Endothelial cell (in vitro differentiated cells): Measurements from ENCODE around the gene IL19. TPM values are rescaled to one million over a fixed set of nuclear protein-coding genes. Genes with fewer than 3 reads are reported as not detected.

Experiments
- DNase-seq: peaks from one replicate; pipeline ENCODE4 v3.0.0; 2021; ENCODE audit warnings: low spot score
- H3K27ac Mint-ChIP-seq: one replicate; pipeline ENCODE4 v1.8.0; 2021; ENCODE audit warnings: mixed read lengths, inconsistent platforms; ENCODE audit not compliant: unreplicated experiment
- H3K27me3 Mint-ChIP-seq: one replicate; pipeline ENCODE4 v1.8.0; 2021; ENCODE audit warnings: mild to moderate bottlenecking, moderate library complexity, mixed read lengths, inconsistent platforms; ENCODE audit not compliant: unreplicated experiment
- H3K36me3 Mint-ChIP-seq: one replicate; pipeline ENCODE4 v1.8.0; 2021; ENCODE audit warnings: mild to moderate bottlenecking, low read depth, mixed read lengths, inconsistent platforms; ENCODE audit not compliant: unreplicated experiment
- H3K4me1 Mint-ChIP-seq: one replicate; pipeline ENCODE4 v1.8.0; 2021; ENCODE audit warnings: mild to moderate bottlenecking, mixed read lengths, inconsistent platforms; ENCODE audit not compliant: unreplicated experiment
- H3K4me3 Mint-ChIP-seq: one replicate; pipeline ENCODE4 v1.8.0; 2021; ENCODE audit warnings: mild to moderate bottlenecking, mixed read lengths, inconsistent platforms; ENCODE audit not compliant: unreplicated experiment
- H3K9me3 Mint-ChIP-seq: one replicate; pipeline ENCODE4 v1.8.0; 2021; ENCODE audit warnings: mixed read lengths, inconsistent platforms; ENCODE audit not compliant: unreplicated experiment
- total RNA-seq: library from RNA; stranded (reverse); fragmentation: NEBNext Ultra II Directional; extraction: Animal tissue kit (Norgen Biotek cat#: 25700); gene quantifications from one replicate; pipeline ENCODE4 v1.2.1, GENCODE V29; 2021; ENCODE audit not compliant: unreplicated experiment
- TF ChIP-seq, protein P1 (sequence below): fragments of 200-600 bp; sonication (generic); IDR thresholded peaks from one replicate; pipeline ENCODE4 v1.5.0; 2021; ENCODE audit warnings: antibody characterized with exemption; ENCODE audit not compliant: unreplicated experiment

IL19 gene
- total RNA-seq, 1 donor from 2014 or later: not detected

DNA sequence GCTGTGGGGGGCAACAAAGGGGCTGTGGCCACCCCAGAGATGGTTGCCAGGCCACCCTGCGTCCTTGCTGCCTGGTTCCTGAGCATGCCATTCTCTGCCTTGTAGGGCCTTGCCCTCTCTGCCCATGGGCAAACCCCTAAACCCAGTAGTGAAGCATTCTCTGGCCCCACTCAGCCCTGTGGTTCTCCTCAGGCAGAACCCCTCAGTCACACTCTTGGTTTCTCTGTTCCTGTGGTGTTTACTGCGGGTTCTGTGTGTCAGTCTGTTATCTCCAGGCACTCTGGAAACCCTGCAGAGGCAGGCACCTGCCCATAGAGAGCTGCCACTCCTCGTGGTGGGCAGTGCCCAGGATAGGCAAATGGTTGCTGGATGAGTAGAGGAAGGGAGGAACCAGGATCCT, 41.1 kb upstream of the IL19 start:
- no peak overlapping the region for H3K4me3 Mint-ChIP-seq
- no peak for DNase-seq
- TF ChIP-seq, protein P1, sequence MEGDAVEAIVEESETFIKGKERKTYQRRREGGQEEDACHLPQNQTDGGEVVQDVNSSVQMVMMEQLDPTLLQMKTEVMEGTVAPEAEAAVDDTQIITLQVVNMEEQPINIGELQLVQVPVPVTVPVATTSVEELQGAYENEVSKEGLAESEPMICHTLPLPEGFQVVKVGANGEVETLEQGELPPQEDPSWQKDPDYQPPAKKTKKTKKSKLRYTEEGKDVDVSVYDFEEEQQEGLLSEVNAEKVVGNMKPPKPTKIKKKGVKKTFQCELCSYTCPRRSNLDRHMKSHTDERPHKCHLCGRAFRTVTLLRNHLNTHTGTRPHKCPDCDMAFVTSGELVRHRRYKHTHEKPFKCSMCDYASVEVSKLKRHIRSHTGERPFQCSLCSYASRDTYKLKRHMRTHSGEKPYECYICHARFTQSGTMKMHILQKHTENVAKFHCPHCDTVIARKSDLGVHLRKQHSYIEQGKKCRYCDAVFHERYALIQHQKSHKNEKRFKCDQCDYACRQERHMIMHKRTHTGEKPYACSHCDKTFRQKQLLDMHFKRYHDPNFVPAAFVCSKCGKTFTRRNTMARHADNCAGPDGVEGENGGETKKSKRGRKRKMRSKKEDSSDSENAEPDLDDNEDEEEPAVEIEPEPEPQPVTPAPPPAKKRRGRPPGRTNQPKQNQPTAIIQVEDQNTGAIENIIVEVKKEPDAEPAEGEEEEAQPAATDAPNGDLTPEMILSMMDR: no peak
- H3K36me3 Mint-ChIP-seq: peaks cover 28% of the 10 kb centered on the region
- H3K27ac Mint-ChIP-seq: no peak overlapping the region
- H3K27me3 Mint-ChIP-seq: peaks cover 14% of the 10 kb centered on the region
- H3K4me1 Mint-ChIP-seq: peaks cover 15% of the 10 kb centered on the region
- H3K9me3 Mint-ChIP-seq: no peaks in the 10 kb centered on the region

DNA sequence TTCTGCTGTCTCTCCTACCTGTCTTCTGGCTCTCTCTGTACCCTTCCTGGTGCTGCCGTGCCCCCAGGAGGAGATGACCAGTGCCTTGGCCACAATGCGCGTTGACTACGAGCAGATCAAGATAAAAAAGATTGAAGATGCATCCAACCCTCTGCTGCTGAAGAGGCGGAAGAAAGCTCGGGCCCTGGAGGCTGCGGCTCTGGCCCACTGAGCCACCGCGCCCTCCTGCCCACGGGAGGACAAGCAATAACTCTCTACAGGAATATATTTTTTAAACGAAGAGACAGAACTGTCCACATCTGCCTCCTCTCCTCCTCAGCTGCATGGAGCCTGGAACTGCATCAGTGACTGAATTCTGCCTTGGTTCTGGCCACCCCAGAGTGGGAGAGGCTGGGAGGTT, 38.1 kb upstream of the IL19 start:
- DNase-seq: no peak
- TF ChIP-seq, protein P1: no peak
- Mint-ChIP-seq H3K4me1 (peaks cover 13% of the 10 kb centered on the region), H3K27ac (peak overlapping the region; percentile 27), H3K27me3 (peaks cover 8% of the 10 kb centered on the region), H3K36me3 (peaks cover 34% of the 10 kb centered on the region), H3K9me3 (no peaks in the 10 kb centered on the region), H3K4me3 (peak overlapping the region; percentile 33)

DNA sequence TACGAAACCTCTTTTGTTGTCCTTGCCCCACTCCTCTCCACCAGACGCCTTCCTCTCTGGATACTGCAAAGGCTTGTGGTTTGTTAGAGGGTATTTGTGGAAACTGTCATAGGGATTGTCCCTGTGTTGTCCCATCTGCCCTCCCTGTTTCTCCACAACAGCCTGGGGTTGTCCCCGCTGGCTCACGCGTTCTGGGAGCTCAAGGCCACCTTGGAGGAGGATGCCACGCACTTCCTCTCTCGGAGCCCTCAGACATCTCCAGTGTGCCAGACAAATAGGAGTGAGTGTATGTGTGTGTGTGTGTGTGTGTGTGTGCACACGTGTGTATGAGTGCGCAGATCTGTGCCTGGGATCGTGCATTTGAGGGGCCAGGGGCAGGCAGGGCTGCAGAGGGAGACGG, 37.6 kb upstream of the IL19 start:
- no peak for DNase-seq
- peaks cover 8% of the 10 kb centered on the region for H3K27me3 Mint-ChIP-seq
- peak overlapping the region; percentile 52 for H3K4me3 Mint-ChIP-seq
- no peaks in the 10 kb centered on the region for H3K9me3 Mint-ChIP-seq
- H3K4me1 Mint-ChIP-seq: peaks cover 13% of the 10 kb centered on the region
- peaks cover 33% of the 10 kb centered on the region for H3K36me3 Mint-ChIP-seq
- H3K27ac Mint-ChIP-seq: no peak overlapping the region
- TF ChIP-seq, protein P1: no peak

DNA sequence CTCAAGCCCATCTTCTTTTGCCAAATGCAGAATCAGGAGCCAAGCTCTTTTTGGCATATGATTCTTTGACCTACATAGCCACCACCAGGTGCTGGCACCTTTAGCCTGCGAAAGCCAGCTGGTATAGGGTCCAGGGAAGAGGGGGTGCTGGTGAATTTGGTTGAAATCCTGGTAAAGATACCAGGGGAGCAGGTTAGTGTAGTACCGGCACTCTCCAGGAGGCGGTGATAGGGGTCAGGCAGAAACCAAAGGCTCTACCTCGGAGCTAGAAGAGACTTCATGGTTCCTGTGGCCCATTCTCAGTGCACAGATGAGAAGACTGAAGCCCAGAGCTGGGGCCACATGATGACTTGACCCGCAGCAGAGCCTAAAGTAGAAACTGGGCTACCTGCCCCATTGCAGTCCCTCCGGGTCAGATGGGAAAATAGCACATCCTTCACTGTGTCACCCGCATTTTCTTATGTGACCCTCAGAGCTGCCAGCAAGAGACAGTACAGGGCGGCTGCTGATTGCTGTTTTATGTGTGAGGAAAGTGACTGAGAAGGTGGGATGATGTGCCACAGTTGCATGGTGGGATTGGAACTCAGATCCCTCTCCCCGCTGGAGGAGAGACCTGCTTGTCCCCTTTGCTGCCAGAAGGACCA, 36.0 kb upstream of the IL19 start:
- TF ChIP-seq, protein P1: peak; percentile 67
- H3K4me3 Mint-ChIP-seq: no peak overlapping the region
- peaks cover 29% of the 10 kb centered on the region for H3K36me3 Mint-ChIP-seq
- peak; percentile 76 for DNase-seq
- no peaks in the 10 kb centered on the region for H3K9me3 Mint-ChIP-seq
- H3K27me3 Mint-ChIP-seq: peaks cover 13% of the 10 kb centered on the region
- H3K27ac Mint-ChIP-seq: no peak overlapping the region
- H3K4me1 Mint-ChIP-seq: peaks cover 22% of the 10 kb centered on the region

DNA sequence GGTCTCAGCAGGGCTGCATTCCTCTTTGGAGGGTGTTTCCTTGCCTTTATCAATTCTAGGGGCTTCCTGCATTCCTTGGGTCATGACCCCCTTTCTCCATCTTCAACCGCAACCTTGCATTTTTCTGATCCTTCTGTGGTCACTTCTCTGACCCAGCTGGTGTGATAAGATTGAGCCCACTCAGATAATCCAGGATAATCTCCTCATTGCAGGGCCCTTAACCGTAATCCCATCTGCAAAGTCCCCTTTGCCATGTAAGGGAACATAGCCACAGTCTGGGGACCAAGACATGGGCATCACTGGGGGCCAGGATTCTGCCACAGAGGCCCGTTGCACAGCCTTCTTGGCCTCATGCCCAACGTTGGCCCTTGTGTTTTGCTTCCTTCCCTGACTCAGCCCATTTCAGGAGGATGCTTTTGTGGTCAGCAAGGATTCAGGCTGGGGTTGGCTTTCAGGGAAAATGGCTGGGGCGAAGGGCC, 35.0 kb upstream of the IL19 start:
- Mint-ChIP-seq H3K9me3 (no peaks in the 10 kb centered on the region), H3K4me1 (peaks cover 20% of the 10 kb centered on the region), H3K27ac (no peak overlapping the region), H3K27me3 (peaks cover 15% of the 10 kb centered on the region), H3K4me3 (no peak overlapping the region), H3K36me3 (peaks cover 25% of the 10 kb centered on the region)
- TF ChIP-seq, protein P1: no peak
- DNase-seq: no peak
